ENCODE data around the gene TENM4. TPM values are rescaled to one million over a fixed set of nuclear protein-coding genes. Genes with fewer than 3 reads are reported as not detected.

The TENM4 gene
- total RNA-seq, 2 experiments from 2014 or later: not detected

DNA sequence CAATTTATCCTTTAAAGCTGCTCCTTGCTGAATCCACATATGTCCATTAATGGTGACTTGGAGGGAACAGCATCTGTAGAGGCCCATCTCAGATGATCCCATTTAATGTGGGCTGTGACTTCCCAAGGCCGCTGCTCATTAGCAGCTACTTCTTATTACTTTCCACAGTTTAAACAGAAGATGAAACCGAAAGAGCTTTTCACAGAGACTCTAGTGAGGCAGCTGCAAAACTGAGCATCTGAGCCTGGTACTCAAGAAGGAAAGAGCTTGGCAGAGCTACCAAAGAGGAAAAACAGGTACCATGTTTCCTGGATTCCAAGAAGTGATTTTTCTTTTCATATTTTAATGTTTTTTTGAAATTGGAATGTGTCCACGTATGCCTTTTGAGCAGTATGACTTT lies 755.7 kb downstream of the TENM4 start:
- ChIA-PET POLR2A (no interaction called here), CTCF (no interaction called here)
- intact Hi-C loops (cut with micrococcal nuclease): no loop called here
- no peaks in the 10 kb centered on the region for H3K36me3 Mint-ChIP-seq (ENCODE audit: low read depth)
- no peak overlapping the region for H3K4me3 Mint-ChIP-seq
- DNase-seq (no peak), ATAC-seq (no peak)
- no peak overlapping the region for H3K27ac Mint-ChIP-seq
- no peaks in the 10 kb centered on the region for H3K4me1 Mint-ChIP-seq (ENCODE audit: low read depth)
- peaks cover 12% of the 10 kb centered on the region for H3K27me3 Mint-ChIP-seq
- TF ChIP-seq CTCF (IDR thresholded peaks at IDR 0.05): no peak
- H3K9me3 Mint-ChIP-seq: no peaks in the 10 kb centered on the region

- Mint-ChIP-seq H3K27me3 (peaks cover 8% of the 10 kb centered on the region), H3K36me3 (ENCODE audit: low read depth) (no peaks in the 10 kb centered on the region), H3K27ac (no peak overlapping the region), H3K4me3 (no peak overlapping the region), H3K9me3 (no peaks in the 10 kb centered on the region), H3K4me1 (ENCODE audit: low read depth) (no peaks in the 10 kb centered on the region)
- no peak for TF ChIP-seq CTCF (IDR thresholded peaks at IDR 0.05)
- ChIA-PET POLR2A (no interaction called here), CTCF (no interaction called here)
- intact Hi-C loops (cut with micrococcal nuclease): no loop called here
- no peak for DNase-seq
- ATAC-seq: no peak
Measured at GRCh38 chr11:78684377-78684776, 756.5 kb downstream of the TENM4 start.

DNA sequence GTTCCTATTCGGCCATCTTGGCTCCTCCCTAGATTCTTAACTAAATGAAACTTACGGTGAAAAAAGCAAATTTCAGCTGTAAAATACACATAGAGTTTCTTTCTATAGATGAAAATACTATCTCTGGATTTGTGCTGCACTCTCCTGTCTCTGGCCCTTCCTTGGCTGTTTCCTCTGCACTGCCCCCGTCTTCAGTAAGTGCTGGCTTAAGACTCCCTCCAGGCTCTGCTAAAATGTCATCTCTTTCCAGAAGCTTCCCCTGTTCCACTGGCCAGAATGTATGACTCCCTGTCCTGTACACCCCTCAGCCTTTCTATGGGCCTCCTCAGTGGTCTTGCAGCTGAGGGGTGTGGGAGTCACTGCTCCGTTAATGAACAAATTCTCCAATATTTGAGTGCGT lies 757.1 kb downstream of the TENM4 start:
- H3K27me3 Mint-ChIP-seq: peaks cover 8% of the 10 kb centered on the region
- CTCF ChIA-PET: no interaction called here

GRCh38 chr11:78676026-78676557 lies 764.7 kb downstream of the TENM4 start:
- no peak for DNase-seq
- intact Hi-C loops (cut with micrococcal nuclease): no loop called here
- Mint-ChIP-seq H3K4me1 (ENCODE audit: low read depth) (no peaks in the 10 kb centered on the region), H3K27me3 (no peaks in the 10 kb centered on the region), H3K36me3 (ENCODE audit: low read depth) (no peaks in the 10 kb centered on the region), H3K9me3 (no peaks in the 10 kb centered on the region), H3K4me3 (no peak overlapping the region), H3K27ac (no peak overlapping the region)
- ATAC-seq: no peak
- CTCF ChIA-PET: interaction anchor here (1.4 kb wide), 1 partner anchor 40 kb away, joined by 4 read pairs; no protein-coding TSS in a partner anchor
- no peak for TF ChIP-seq CTCF (IDR thresholded peaks at IDR 0.05)
- POLR2A ChIA-PET: no interaction called here

More for the DNA sequence above, 757.1 kb downstream of the TENM4 start:
- DNase-seq (no peak), ATAC-seq (no peak)
- Mint-ChIP-seq H3K4me1 (ENCODE audit: low read depth) (no peaks in the 10 kb centered on the region), H3K36me3 (ENCODE audit: low read depth) (no peaks in the 10 kb centered on the region), H3K4me3 (no peak overlapping the region), H3K9me3 (no peaks in the 10 kb centered on the region), H3K27ac (no peak overlapping the region)
- intact Hi-C loops (cut with micrococcal nuclease): no loop called here
- TF ChIP-seq CTCF (IDR thresholded peaks at IDR 0.05): no peak
- POLR2A ChIA-PET: no interaction called here

DNA sequence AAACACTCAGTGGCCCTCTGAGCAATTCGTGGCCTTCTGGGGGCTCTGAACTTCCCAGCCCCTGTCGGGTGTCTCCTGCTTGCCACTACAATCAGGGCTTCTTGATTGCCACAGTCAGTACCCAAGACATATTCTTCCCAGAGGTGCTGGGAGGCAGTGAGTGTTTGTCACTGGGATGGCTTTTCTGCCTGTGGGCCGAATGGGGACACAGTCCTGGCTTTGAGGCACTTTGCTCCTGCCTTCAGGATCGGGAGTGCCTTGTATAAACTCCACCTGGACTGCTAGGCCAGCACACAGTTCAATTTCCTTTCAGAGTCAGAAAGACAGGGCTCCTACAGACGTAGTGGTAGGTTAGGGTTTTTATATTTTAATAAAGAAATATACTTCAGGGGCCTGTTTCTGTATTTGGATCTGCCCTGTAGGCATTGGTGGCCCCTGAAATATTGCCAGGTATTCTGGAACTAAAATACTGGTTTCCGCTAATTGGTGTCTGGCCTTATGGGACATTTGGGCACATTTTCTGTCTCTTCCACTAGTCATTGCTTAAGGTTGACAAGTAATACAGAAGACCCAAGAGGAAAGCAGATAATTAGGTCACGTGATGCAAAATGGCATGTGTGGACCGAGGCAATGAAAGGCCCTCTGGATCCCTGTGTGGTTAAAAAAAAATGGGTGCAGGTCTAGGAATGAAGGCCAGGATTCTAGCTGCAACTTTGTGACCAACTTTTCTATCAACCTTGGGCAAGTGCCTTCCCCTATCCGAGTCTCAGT lies 767.8 kb downstream of the TENM4 start:
- POLR2A ChIA-PET: no interaction called here
- no peaks in the 10 kb centered on the region for H3K36me3 Mint-ChIP-seq (ENCODE audit: low read depth)
- no peak for TF ChIP-seq CTCF (IDR thresholded peaks at IDR 0.05)
- no peaks in the 10 kb centered on the region for H3K4me1 Mint-ChIP-seq (ENCODE audit: low read depth)
- DNase-seq (no peak), ATAC-seq (no peak)
- no peak overlapping the region for H3K27ac Mint-ChIP-seq
- intact Hi-C loops (cut with micrococcal nuclease): no loop called here
- no peaks in the 10 kb centered on the region for H3K27me3 Mint-ChIP-seq
- CTCF ChIA-PET: interaction anchor here (3.5 kb wide), 1 partner anchor 27 kb away, joined by 13 read pairs; no protein-coding TSS in a partner anchor
- no peaks in the 10 kb centered on the region for H3K9me3 Mint-ChIP-seq
- no peak overlapping the region for H3K4me3 Mint-ChIP-seq

All from activated CD8-positive, alpha-beta T cell treated with anti-CD3 and anti-CD28 coated beads for 36 hours (primary cell).